Effector CD8-positive, alpha-beta T cell (primary cell): ENCODE data around the gene PCNT.

Experiments
- DNase-seq: peaks from one replicate; lab custom pipeline; 2025; lab: John Stamatoyannopoulos, UW

PCNT gene

DNA sequence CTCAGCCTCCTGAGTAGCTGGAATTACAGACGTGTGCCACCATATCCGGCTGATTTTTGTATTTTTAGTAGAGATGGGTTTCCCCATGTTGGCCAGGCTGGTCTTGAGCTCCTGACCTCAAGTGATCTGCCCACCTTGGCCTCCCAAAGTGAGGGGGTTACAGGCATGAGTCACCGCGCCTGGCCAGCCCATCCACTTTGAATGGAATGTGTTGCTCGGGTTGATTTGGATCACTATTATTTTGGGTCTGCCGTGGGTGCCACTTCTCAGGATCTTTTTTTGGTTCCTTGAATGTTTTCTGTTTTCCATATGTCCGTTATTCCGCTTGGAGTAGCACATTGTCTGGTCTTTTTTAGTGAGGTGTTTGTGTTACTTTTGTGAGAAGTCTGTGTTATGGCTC is 17.0 kb downstream of the PCNT start:
- no peak for DNase-seq

DNA sequence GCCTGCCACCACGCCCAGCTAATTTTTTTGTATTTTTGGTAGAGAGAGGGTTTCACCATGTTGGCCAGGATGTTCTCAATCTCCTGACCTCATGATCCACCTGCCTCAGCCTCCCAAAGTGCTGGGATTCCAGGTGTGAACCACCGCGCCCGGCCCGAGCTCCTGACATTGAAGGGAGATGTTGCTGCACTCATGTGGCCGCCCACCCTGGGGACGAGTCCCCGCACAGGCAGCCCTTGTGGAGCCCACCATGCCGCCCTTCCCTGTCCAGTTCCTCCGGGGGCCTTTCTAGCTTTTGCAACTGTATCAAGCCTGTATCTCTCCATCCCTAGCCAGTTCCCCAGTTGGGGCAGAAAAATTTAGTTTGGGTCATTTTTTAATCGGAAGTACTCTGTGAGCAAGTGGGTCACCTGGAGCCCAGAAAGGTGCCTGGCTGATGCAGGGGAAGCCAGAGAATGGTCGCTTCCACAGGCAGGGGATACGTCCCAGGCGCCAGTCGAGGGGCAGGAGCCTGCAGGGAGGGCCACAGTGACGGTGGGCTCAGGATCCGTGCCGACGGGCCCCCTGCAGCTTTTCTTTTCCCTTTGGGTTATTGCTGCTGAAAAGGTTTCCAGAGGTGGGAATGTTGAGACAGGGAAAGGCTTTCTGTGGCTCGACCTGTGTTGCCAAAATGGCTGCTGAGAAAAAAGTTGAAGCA is 20.4 kb downstream of the PCNT start:
- no peak for DNase-seq

DNA sequence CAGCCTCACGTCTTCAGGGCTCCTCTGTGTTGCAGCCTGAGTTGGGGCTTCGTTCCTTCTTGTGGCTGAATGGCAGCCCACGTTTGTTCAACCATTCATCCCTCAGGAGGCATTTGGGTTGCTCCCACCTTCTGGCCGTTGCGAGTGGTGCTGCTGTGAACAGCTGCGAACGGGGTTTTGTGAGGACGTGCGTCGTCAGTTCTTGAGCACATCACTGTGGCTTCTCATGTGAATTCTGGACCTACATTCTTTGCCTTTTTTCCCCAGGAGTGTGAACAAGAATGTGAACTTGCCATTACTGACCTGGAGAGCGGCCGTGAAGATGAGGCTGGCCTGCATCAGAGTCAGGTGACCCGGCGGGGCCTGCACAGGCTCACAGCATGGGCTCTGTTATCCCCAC is 21.9 kb downstream of the PCNT start:
- no peak for DNase-seq

DNA sequence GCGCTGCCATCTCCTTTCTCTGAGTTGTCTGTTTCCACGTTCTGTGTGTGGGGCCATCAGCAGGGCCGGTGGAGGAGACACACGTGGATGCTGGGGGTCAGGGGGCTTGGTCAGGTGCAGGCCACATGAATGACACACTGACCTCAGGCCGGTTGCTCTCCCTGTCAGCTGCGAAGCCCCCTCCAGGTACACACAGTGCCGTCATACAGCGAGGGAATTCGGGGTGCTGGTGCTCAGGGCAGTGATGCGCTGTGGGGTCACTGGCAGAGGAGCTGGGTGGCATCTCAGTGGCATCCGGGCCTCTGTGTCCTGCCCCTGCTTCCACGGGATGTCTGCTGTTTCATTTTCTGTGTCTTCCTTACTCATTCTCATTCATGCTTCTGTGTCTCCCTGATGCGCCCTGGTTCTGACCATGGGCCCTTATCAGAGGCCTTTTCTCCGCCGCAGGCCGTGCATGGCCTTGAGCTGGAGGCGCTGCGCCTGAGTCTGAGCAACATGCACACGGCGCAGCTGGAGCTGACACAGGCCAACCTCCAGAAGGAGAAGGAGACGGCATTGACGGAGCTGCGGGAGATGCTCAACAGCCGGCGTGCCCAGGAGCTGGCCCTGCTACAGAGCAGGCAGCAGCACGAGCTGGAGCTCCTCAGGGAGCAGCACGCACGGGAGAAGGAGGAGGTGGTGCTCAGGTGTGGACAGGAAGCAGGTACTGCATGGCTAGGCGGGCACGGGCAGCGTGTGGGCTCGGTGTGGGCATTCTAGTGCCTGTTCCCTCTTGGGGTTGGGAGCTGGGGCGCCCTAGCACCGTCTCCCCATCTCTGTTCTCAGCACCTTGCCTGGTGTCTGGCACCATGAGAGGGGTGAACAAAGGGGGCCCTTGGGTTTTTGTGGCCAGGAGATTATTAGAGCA is 22.6 kb downstream of the PCNT start:
- DNase-seq, result no peak

DNA sequence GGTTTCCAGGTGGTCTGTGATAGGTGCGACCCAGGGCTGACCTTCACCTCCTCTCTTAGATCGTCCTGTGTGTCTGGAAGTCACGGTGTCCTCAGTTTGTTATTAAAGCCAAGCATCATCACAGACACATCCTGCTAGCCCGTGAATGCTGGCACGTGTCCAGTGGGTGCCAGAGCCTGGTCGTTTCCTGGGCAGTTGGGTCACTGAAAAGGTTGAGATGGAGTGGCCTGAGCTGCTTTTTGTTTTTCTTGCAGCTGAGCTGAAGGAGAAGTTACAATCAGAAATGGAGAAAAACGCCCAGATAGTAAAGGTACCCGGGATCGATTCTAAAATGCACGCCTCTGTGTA is 23.2 kb downstream of the PCNT start:
- DNase-seq, result no peak

DNA sequence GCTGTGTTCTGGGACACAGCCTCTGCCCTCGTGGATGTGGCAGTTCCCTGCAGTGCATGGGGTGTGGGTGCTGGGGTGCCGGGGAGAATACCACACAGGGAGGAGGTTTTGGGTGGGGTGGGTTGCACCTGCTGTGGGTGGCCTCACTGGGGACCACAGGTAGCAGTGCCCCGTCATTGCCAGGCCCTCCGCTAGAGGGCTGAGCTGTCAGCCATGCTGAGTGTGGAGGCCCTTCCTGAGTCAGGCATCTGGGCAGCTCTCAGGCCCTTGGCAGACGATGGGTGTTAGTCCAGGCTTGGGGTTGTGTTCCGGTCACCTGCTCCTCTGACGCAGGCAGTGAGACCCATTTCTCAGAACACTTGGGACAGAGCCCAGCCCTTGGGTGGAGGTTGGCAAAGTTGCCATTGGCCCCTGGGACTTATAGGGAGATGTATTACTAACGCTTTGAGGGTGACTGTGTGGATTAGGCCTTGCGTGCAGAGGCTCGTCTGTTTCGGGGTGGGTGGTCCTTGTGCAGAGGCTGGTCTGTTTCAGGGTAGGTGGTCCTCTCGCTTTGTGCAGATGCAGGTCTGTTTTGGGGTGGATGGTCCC is 23.9 kb downstream of the PCNT start:
- DNase-seq, result no peak

DNA sequence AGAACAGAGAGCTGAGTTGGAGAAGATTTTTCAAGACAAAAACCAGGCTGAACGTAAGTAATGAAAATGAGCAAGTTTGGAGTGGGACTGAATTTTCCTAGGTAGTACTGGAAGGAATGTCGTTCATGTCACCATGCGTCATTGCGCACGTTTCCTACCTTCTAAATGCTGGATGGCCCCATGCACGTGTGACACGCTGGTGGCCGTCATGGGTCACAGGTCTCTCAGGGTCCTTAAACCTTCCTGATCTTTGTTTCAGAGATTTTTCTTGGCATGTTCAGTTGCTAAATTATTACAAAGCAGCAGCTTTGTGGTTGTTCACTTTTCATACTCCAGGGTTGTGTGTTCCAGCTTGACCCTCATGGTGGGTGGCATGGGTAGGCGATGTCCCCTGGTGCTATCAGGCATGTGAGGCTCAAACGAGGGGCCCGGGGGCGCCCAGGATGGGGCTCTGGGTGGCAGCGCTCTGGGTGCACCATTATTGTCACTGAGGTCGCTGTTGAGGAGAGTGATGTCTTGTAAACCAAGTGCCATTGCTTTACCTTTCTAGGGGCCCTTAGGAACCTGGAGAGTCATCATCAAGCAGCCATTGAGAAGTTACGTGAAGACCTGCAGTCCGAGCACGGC is 25.3 kb downstream of the PCNT start:
- no peak for DNase-seq

DNA sequence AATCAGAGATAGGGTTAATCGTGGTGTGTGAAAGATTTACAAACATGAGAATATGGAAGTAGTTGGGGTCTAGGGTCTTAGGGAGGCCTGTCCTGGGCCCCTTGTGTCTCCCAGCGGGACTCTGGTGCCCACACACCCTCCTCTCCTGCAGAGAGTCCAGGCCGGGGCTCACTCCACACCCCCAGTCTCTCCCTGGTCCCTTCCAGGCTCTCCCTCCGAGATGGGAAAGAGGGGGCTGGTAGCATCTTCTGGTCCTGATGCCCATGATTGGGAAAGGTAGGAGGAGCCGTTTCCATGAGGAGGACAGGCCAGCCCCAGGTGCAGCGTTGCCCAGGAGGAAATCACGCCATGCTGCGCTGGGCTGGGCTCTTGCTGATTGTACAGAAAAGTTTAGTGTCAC is 26.6 kb downstream of the PCNT start:
- no peak for DNase-seq

DNA sequence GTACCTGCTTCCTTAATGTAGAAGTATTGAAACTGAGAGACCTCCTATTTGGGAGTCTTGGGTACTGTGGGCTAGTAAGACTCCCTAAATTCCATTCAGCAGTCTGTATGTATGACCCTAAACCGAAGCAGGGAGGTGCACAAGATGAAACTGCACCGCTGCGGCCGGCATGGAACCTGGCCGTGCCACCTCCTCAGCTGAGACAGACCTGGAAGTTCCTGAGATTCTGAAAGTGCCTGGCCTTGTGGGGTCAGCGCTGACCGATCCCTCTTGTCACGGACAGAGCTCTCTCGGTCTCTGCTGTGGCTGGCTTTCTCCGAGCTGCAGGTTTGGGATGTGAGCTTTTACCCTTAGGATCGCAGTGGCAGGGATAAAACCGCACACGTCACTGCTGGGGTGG is 27.0 kb downstream of the PCNT start:
- DNase-seq, result no peak

DNA sequence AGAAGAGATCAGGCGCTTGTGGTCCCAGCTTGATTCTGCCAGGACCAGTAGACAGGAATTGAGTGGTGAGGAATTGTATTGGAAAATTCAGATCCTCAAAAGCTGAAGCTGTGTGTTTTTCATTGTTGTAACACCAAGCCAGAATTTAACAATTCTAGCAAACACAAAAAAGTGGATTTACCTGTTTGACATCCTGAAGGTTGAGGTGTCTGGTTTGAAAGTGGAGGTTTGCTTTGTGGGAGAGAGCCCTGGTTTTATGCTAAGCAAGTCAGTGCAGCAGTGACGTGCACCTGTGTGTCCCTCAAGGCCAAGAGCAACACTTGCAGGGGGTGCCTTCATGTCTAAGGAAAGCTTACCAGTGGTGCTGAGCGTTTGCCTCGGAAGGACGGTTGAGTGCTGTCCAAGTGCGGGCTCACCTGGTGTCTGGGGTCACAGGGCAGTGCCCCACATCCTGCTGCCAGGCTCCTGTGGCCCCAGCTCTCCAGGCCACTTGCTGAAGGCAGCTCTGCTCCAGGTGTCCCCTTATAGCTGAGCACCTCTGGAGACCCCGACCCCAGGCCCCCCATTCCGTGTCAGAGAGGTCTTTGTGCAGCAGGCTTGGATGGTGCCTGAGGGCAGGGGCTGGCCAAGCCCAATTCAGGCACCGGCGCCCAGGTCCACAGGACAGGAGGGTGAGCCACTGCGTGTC is 27.7 kb downstream of the PCNT start:
- DNase-seq, result no peak

DNA sequence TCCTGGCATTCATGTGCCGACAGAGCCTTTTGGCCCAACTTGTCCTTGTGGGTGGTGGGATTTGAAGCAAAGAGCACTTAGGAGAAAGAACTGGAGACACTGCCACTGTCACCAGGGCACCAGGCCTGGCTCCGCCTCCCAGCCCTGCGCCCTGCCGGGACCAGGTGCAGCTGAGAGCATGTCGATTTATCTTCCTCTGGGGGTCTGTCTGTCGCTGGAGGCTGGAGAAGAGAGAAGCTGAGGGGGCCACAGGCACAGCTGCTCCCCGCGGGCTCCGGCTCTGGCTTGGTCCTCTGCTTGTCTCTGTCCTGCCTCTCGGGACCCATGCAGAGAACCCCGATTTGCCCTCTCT is 28.2 kb downstream of the PCNT start:
- no peak for DNase-seq

DNA sequence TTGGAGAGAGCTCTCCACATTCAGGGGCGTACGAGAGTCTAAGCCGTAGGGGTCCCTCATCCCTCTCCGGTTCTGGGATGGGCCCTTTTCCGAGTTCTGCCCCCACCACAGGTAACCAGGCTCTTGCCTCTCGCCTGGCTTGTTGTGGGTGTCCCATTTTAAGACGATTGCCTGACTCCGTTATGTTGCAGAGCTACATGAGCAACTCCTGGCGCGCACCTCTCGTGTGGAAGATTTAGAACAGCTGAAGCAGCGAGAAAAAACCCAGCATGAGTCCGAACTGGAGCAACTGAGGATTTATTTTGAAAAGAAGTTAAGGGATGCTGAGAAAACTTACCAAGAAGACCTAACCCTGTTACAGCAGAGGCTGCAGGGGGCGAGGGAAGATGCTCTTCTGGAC is 29.0 kb downstream of the PCNT start:
- DNase-seq, result no peak

DNA sequence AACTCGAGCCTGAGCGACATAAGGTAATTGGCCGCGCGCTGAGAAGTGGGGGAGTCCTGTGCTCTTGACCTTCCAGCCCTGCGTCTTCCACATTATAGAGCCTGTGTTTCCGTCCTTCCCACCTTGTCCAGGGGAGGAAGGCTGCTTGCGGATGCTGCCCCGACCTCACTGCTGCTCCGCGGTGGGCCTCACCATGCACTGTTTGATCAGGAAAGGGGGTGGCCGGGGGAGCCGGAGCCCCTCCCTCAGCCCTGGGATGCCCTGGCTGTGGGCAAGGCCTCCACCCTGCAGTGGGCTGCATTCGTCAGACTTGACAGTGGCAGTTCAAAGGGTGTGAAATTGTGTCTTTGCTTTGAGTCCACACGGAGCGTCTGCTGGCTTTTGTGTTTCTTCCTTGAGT is 30.1 kb downstream of the PCNT start:
- no peak for DNase-seq

DNA sequence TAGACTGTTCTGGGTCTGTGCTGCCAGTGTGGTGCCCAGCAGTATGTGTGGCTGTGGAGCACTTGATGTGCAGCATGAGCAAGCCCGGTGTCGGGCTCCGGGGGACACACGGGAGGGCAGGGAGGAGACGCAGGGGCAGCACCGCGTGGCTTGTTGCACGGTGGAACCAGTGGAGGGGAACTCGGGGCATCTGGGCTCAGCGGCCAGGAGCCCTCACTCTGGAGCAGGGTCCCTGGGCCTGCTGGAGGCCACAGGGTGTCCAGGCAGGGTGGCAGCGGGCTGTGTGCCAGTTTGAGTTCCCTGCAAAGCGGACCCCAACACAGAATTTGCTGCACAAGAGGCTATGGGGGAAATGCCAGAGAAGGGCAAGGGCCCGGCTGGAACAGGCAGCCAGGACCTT is 30.6 kb downstream of the PCNT start:
- DNase-seq, result no peak

DNA sequence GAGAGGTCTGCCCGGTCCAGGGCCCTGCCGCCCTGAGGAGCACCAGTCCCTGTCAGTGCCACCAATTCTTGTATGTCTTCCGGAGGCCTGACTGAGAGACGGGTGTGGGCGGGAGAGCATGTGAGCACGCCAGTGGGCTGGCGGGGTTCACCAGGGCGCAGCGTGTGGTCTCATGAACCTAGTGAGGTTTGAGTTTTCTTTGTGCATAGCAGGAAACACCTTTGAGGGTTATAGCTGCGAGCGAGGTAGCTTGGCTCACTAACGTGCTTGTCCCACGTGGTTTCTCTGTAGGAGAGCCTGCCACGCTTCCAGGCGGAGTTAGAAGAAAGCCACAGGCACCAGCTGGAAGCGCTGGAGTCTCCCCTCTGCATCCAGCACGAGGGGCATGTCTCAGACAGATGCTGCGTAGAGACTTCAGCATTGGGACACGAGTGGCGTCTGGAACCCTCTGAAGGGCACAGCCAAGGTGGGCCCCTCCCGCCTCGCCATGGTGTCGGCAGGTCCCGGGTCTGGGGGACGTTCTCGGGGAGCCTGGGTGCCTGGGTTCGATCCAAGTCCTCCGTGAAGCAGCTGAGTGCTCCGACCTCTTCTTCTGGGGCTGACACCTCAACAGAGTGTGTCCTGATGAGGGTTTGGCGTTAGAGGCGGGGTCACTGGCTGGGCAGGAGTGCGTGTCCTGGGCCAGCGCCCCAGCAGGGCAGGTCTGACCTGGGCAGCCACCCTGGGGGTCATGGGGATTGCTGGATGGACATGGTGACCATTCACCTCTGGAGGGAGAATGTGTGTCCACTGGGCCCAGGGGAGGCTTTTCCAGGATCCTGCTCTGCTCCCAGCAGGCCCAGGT is 31.4 kb downstream of the PCNT start:
- DNase-seq, result no peak

DNA sequence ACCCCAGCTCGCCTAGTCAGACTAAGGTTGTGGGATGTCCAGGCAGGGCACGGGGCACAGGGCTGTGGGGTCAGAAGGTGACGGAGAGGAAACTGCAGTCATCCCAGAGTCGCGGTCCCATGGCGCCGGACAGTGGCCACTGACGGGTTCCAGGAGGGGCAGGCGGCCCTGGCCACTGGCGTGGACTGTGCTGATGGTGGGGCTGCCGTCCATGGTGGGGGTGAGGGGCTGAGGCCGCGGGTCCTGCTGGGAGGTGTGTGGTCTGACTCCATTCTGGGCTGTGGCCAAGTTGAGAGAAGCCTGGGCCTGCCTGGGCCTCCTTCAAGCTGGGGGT is 32.0 kb downstream of the PCNT start:
- DNase-seq, result no peak

DNA sequence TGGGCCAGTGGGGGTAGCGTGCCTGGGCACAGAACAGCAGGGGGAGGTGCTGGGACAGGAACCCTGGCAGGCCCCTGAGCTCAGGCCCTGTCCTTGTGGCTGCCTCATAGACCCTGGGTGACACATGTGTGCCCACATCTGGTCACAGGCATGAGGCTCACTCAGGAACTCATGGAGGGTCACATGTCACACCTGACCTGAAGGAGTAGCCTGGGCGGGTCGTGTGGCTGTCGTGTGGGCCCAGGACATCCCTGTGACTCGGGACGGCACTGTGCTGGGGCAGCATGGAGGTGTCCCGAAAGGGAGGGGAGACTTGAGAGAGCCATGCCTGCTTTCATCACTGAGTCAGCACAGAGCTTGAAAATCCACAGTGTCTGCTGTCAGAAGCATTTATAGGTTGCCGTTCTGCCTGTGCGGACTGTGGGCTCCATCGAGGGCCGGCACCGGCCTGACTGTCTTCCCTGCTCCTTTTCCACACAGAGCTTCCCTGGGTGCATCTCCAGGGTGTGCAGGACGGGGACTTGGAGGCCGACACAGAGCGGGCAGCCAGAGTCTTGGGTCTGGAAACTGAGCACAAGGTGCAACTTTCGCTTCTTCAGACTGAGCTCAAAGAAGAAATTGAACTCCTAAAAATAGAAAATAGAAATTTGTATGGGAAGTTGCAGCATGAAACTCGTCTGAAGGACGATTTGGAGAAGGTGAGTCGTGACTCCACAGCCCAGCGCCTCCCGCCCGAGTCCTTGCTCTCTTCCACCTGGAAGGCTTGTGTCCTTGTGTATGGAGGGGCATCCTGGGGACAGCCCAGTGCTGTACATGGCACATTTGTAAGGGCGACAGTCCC is 32.8 kb downstream of the PCNT start:
- no peak for DNase-seq

DNA sequence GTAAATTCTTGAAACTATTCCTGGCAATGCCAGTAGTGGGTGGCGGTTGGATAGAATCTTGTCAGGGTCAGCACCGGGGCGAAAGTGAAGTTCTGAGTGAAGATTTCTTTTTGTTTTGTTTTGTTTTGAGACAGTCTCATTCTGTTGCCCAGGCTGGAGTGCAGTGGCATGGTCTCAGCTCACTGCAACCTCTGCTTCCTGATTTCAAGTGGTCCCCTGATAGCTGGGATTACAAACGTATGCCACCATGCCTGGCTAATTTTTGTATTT is 33.3 kb downstream of the PCNT start:
- no peak for DNase-seq

DNA sequence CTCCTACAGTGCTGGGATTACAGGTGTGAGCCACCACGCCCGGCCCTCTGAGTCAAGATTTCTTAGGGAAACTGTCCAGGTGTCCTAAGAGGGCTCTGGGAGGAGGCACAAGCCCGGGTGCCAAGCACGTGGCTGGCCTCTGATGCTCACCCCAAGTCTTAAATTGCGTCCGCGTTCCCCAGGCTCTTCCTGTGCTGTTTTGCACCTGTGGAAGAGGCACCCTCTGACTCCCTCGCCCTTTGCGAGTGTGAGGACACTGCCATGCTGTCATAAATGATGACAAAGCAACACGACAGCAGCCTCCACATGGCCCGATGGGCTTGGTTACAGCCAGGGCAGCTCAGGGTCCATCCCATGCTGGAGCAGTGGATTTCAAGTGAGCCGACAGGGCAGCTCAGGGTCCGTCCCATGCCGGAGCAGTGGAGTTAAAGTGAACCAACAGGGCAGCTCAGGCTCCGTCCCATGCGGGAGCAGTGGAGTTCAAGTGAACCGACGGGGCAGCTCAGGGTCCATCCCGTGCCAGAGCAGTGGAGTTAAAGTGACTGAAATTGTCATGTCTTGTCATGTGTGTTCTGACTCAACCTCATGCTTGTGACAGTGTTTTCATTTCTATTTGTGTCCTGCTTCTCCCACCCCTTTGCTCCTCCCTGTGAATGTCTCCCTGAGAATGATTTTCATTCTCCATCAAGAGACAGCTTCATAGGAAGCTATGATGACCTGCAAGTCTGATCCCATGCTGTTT is 33.9 kb downstream of the PCNT start:
- no peak for DNase-seq

DNA sequence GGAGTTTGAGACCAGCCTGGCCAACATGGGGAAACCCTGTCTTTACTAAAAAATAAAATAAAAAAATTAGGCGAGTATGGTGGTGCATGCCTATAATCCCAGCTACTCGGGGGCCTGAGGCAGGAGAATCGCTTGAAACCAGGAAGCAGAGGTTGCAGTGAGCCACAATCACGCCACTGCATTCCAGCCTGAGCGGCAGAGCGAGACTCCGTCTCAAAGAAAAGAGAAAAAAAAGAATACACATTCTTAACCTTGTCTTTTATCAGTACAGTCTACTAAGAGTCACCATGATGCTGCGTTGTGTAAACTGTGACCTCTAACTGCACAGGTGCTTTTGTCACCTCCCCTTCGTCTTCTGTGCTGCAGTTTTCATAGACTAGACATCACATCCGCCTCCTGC is 37.2 kb downstream of the PCNT start:
- no peak for DNase-seq
